D721Med (cell line): ENCODE data around the gene DLG4.

Experiments
- DNase-seq: peaks from one replicate; pipeline ENCODE4 v3.0.0; 2011; ENCODE audit warnings: low spot score; ENCODE audit not compliant: insufficient read length
- FAIRE-seq: peaks from 2 replicates; lab custom pipeline; 2011; peaks lifted over from hg19 to GRCh38; lab: Jason Lieb, UNC
- CTCF ChIP-seq: IDR thresholded peaks from 2 replicates; pipeline ENCODE4 v1.5.1; 2012; ENCODE audit warnings: mild to moderate bottlenecking, control low read depth; ENCODE audit not compliant: insufficient read depth; ENCODE audit errors: missing control alignments

The DLG4 gene

GRCh38 chr17:7177954-7178477 lies 41.6 kb downstream of the DLG4 start:
- FAIRE-seq (no peak), DNase-seq (no peak)
- no peak for TF ChIP-seq CTCF

DNA sequence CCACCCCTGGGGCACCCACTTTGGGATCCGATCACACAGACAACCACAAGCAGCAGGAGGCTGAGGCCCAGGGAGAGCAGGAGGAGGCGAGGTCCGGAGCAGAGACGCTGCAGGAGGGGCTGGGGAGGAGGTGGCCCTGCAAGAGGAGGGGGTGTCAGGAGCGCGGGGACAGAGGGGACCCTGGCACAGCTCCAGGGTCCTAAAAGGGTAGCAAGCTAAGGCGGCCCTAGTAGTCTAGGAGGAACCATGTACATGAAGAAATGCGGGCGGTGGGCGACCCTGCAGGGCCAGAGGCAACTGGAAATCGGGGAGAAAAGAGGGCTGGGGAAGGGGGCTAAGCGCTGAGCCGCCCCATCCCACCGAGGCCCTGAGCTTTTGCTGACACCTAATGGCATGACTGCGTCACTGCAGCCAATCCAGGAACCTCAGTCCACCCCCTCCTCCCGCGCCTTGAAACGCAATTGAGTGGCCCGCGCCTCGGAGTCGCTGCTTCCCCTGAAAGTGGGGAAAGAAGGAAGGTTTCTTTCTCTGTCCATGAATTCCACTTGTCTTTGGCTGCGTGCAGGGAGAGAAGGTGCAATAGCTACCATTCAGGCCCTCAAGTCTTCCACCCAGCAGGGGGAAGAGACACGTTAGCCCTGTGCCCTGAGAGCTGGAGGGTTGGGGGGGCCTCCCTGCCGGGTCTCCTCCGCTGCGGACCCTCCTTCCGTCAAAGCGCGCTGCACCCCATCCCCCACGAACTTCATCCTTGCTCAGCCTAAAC lies 42.3 kb downstream of the DLG4 start:
- no peak for FAIRE-seq
- peak; percentile 58 for TF ChIP-seq CTCF

GRCh38 chr17:7176841-7177190 lies 42.8 kb downstream of the DLG4 start:
- no peak for FAIRE-seq
- no peak for DNase-seq
- TF ChIP-seq CTCF, result no peak

More for the DNA sequence above, 42.3 kb downstream of the DLG4 start:
- DNase-seq, result peak; percentile 87

DNA sequence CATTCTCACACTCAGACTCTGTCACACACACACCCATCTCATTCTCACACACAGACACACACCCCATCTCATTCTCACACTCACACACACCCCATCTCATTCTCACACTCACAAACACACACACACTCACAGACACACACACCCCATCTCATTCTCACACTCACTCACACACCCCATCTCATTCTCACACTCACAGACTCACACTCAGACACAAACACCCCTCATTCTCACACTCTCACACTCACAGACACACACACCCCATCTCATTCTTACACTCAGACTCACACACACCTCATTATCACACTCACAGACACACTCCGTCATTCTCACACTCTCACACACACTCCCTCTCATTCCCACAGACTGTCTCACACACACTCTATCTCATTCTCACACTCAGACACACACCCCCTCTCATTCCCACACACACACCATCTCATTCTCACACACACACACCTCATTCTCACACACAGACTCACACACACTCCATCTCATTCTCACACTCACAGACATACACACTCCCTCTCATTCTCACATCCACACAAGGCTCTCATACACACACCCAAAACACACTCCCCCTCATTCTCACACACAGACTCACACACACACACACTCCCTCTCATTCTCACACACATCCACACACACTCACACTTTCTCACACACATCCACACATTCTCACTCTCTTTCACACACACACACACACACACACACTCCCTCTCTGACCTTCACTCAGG lies 43.4 kb downstream of the DLG4 start:
- DNase-seq (no peak), FAIRE-seq (no peak)
- no peak for TF ChIP-seq CTCF

DNA sequence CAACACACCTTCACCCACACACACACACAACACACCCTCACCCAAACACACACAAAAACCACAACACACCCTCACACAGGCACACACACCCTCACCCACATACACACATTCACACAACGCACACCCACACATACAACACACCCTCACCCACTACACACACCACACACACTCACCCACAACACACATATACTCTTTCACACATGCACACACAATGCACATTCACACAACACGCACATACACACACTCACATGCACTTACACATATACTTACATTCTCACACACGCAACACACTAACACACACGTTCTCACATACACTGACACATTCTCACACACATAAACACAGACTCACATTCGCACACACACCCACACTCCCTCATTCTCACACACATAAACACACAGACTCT lies 44.3 kb downstream of the DLG4 start:
- no peak for TF ChIP-seq CTCF
- DNase-seq (no peak), FAIRE-seq (no peak)

DNA sequence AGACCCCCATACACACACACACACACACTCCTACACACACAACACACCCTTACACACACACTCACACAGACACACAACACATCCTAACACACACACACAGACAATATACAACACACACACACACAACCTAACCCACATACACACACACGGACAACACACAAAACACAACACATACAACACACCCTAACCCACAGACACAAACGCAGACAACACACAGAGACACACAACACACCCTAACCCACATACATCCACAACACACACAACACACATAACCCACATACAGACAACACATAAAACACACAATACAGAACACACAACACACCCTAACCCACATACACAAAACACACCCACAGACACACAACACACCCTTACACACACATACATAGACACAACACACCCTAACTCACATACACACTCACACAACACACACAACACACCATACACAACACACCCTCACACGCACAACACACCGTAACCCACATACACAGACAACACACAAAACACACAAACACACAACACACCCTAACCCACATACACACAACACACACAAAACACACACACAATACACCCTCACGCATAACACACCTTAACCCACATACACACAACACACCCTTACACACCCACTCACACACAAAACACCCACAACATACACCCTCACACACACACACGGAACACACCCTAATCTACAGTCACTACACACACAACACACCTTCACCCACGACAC lies 44.9 kb downstream of the DLG4 start:
- TF ChIP-seq CTCF, result no peak
- peak; percentile 29 for FAIRE-seq
- no peak for DNase-seq
